ENCODE data around the gene LIN7C. TPM values are rescaled to one million over a fixed set of nuclear protein-coding genes. Genes with fewer than 3 reads are reported as not detected.
A peak's percentile ranks its signal among the peaks of the same experiment; 100 is the strongest.

The LIN7C gene
- total and polyA plus RNA-seq, 12 donors: 7.2 to 53.4 (median 33.6) TPM

- no peak for TF ChIP-seq CTCF (IDR thresholded peaks at IDR 0.05)
- no peak for TF ChIP-seq POLR2A (IDR thresholded peaks at IDR 0.05)
- Histone ChIP-seq H3K27ac (no peak overlapping the region), H3K4me1 (replicated peaks in 1 of 2) (peaks cover 22 to 58% of the 10 kb centered on the region in 2 donors), H3K27me3 (no peaks in the 10 kb centered on the region), H3K36me3 (replicated peaks in 1 of 2) (peaks cover 0 to 37% of the 10 kb centered on the region in 2 donors), H3K4me3 (no peak overlapping the region), H3K9me3 (replicated peaks in 1 of 3) (peaks cover 0 to 2% (median 0%) of the 10 kb centered on the region in 3 donors)
- intact Hi-C loops (cut with DNase I): no loop called here
- no peak for DNase-seq
These were observed 5.5 kb downstream of the LIN7C start for GRCh38 chr11:27501100-27501499.

GRCh38 chr11:27497911-27498310 is 8.7 kb downstream of the LIN7C start:
- H3K4me3 ChIP-seq: no peak overlapping the region
- DNase-seq: no peak
- peaks cover 0 to 37% of the 10 kb centered on the region in 2 donors for H3K36me3 ChIP-seq (replicated peaks in 1 of 2)
- H3K27ac ChIP-seq: no peak overlapping the region
- peaks cover 0 to 12% (median 0%) of the 10 kb centered on the region in 3 donors for H3K9me3 ChIP-seq (replicated peaks in 1 of 3)
- intact Hi-C loops (cut with DNase I): no loop called here
- H3K4me1 ChIP-seq (replicated peaks in 1 of 2): peaks cover 15 to 37% of the 10 kb centered on the region in 2 donors
- 81 to 96% (median 92%) methylated on average over 1 of the region's 1 CpG for WGBS, 4 donors
- no peaks in the 10 kb centered on the region for H3K27me3 ChIP-seq
- TF ChIP-seq CTCF (IDR thresholded peaks at IDR 0.05) (no peak), POLR2A (IDR thresholded peaks at IDR 0.05) (no peak)

GRCh38 chr11:27497284-27497866 is 9.2 kb downstream of the LIN7C start:
- H3K4me3 ChIP-seq: no peak overlapping the region
- peaks cover 0 to 12% (median 0%) of the 10 kb centered on the region in 3 donors for H3K9me3 ChIP-seq (replicated peaks in 1 of 3)
- H3K36me3 ChIP-seq (replicated peaks in 1 of 2): peaks cover 0 to 37% of the 10 kb centered on the region in 2 donors
- no peak for TF ChIP-seq POLR2A (IDR thresholded peaks at IDR 0.05)
- TF ChIP-seq CTCF (IDR thresholded peaks at IDR 0.05): peak; percentile 27 to 57 (median 44)
- no peaks in the 10 kb centered on the region for H3K27me3 ChIP-seq
- intact Hi-C loops (cut with DNase I): no loop called here
- no peak for DNase-seq
- H3K27ac ChIP-seq: peak overlapping the region in 1 of 5 donors; percentile 7
- H3K4me1 ChIP-seq (replicated peaks in 1 of 2): peaks cover 13 to 32% of the 10 kb centered on the region in 2 donors

- TF ChIP-seq CTCF (IDR thresholded peaks at IDR 0.05): no peak
- TF ChIP-seq POLR2A (IDR thresholded peaks at IDR 0.05): no peak
- Histone ChIP-seq H3K4me3 (no peak overlapping the region), H3K9me3 (replicated peaks in 1 of 3) (peaks cover 0 to 12% (median 0%) of the 10 kb centered on the region in 3 donors), H3K4me1 (replicated peaks in 1 of 2) (peaks cover 13 to 24% of the 10 kb centered on the region in 2 donors), H3K27ac (peak overlapping the region in 2 of 5 donors; percentile 2 to 15), H3K27me3 (no peaks in the 10 kb centered on the region), H3K36me3 (replicated peaks in 1 of 2) (peaks cover 0 to 44% of the 10 kb centered on the region in 2 donors)
- intact Hi-C loops (cut with DNase I): no loop called here
- no peak for DNase-seq
- WGBS, 4 donors: 12 to 30% (median 15%) methylated on average over 1 of the region's 1 CpG
These were observed 10.1 kb downstream of the LIN7C start for GRCh38 chr11:27496461-27496860.
